Measurements from ENCODE around the gene GTF3C1. TPM values are rescaled to one million over a fixed set of nuclear protein-coding genes. Genes with fewer than 3 reads are reported as not detected.

Gene GTF3C1
- 10 to 100 TPM; 48.8 to 50.7 TPM for total RNA-seq

- peaks cover 35% of the 10 kb centered on the region for H3K4me1 Mint-ChIP-seq
- intact Hi-C loops (cut with DNase I, micrococcal nuclease) = loop anchor here in 1 of 2 experiments (1.0 to 10.0 kb wide), 4 partner anchors 28 to 1005 kb away; partner anchors contain the start of genes APOBR, CLN3, KDM8 and SGF29
- peak within 1 kb of the TSS; percentile 94 for H3K4me3 Mint-ChIP-seq
- ChIA-PET POLR2A (interaction anchor here (0.6 to 0.9 kb wide), 4 partner anchors 10 to 1474 kb away, joined by 3 to 4 read pairs (median 4); no protein-coding TSS in a partner anchor), CTCF (interaction anchor here (0.6 to 1.6 kb wide), 7 partner anchors 9 to 668 kb away, joined by 3 to 5 read pairs (median 3); no protein-coding TSS in a partner anchor)
- H3K36me3 Mint-ChIP-seq (ENCODE audit: low read depth) = peaks cover 5% of the 10 kb centered on the region
- H3K27me3 Mint-ChIP-seq = no peaks in the 10 kb centered on the region
- H3K9me3 Mint-ChIP-seq (ENCODE audit: low read depth) = no peaks in the 10 kb centered on the region
- peak within 1 kb of the TSS; percentile 81 for H3K27ac Mint-ChIP-seq
- peak; percentile 98 for ATAC-seq
- peak; percentile 100 for DNase-seq
These were observed at the start of gene GTF3C1, which contains the start of gene KATNIP for GRCh38 chr16:27549746-27550581. Gene GTF3C1 (minus strand): TSS chr16:27549913. CDS start chr16:27549890, 23 bp downstream. Gene KATNIP (plus strand): TSS chr16:27550144. CDS start chr16:27550171, 27 bp downstream.

- ATAC-seq = no peak
- Mint-ChIP-seq H3K9me3 (ENCODE audit: low read depth) (no peaks in the 10 kb centered on the region), H3K27me3 (no peaks in the 10 kb centered on the region), H3K4me3 (no peak overlapping the region), H3K36me3 (ENCODE audit: low read depth) (no peaks in the 10 kb centered on the region), H3K4me1 (no peaks in the 10 kb centered on the region), H3K27ac (no peak overlapping the region)
- intact Hi-C loops (cut with DNase I, micrococcal nuclease) = no loop called here
- CTCF ChIA-PET = no interaction called here
- POLR2A ChIA-PET = no interaction called here
- no peak for DNase-seq
These were observed 49.3 kb upstream of the GTF3C1 start for GRCh38 chr16:27598931-27599565.

DNA sequence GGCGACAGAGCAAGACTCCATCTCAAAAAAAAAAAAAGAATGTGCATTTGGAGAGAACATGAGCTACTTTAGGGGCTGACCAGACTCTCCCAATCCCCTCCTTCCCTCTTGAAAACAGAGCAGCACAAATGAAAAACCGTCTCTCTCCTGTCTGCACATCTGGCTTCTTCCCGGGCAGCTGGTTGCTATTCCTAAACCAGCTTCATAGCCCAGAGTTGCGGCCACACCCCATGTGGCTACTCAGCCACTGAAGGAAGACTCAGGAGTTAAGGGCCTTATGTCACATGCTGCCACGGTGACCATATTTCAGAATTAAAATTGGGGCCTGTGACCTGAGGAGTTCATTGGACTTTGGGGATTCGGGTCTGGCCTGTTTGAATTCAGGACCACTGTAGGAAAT lies 48.5 kb upstream of the GTF3C1 start:
- ChIA-PET CTCF (interaction anchor here (0.7 kb wide), 1 partner anchor 921 kb away, joined by 3 read pairs; no protein-coding TSS in a partner anchor), POLR2A (no interaction called here)
- ATAC-seq (no peak), DNase-seq (no peak)
- Mint-ChIP-seq H3K27me3 (no peaks in the 10 kb centered on the region), H3K9me3 (ENCODE audit: low read depth) (no peaks in the 10 kb centered on the region), H3K4me3 (no peak overlapping the region), H3K27ac (no peak overlapping the region), H3K36me3 (ENCODE audit: low read depth) (no peaks in the 10 kb centered on the region), H3K4me1 (no peaks in the 10 kb centered on the region)
- intact Hi-C loops (cut with DNase I, micrococcal nuclease) = no loop called here

DNA sequence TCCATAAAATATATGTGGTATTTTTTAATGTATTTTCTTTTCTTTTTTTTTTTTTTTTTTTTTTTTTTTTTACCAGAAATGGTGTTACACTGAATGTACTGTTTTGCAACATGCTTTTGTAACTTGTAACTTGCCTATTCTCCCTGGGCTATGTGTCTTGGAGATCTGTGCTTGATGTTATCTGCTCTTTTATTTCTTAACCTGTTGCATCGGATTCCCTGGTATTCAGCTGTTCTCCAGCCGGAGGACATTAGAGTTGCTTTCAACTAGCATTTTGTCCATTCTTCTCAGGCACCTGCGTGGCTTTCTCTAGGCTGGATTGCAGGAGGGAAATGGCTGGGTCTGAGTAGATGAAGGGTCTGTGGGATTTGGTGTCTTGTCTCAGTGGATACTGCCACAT lies 47.6 kb upstream of the GTF3C1 start:
- intact Hi-C loops (cut with DNase I, micrococcal nuclease) = no loop called here
- ATAC-seq = no peak
- no peaks in the 10 kb centered on the region for H3K4me1 Mint-ChIP-seq
- H3K36me3 Mint-ChIP-seq (ENCODE audit: low read depth) = no peaks in the 10 kb centered on the region
- H3K4me3 Mint-ChIP-seq = no peak overlapping the region
- ChIA-PET POLR2A (no interaction called here), CTCF (interaction anchor here (0.7 kb wide), 1 partner anchor 142 kb away, joined by 3 read pairs; no protein-coding TSS in a partner anchor)
- DNase-seq = no peak
- H3K27me3 Mint-ChIP-seq = no peaks in the 10 kb centered on the region
- no peak overlapping the region for H3K27ac Mint-ChIP-seq
- H3K9me3 Mint-ChIP-seq (ENCODE audit: low read depth) = no peaks in the 10 kb centered on the region

DNA sequence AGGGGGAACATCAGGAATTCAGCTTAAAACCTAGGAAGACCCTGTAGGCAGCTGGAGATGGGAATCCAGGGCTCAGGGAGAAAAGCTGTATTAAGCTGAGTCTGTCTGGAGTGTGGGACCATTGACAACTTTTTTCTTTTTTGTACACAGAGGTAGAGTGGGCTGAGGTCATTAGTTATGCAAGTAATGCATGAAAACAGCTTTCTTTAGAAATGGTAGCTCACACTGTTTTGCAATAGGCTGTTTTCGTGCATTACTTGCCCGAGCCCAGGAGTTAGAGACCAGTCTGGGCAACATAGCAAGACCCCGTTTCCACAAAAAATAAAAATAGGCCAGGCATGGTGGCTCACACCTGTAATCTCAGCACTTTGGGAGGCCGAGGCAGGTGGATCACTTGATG lies 46.7 kb upstream of the GTF3C1 start:
- no peaks in the 10 kb centered on the region for H3K9me3 Mint-ChIP-seq (ENCODE audit: low read depth)
- no peaks in the 10 kb centered on the region for H3K27me3 Mint-ChIP-seq
- no peaks in the 10 kb centered on the region for H3K4me1 Mint-ChIP-seq
- POLR2A ChIA-PET = no interaction called here
- DNase-seq = no peak
- ATAC-seq = no peak
- no peak overlapping the region for H3K27ac Mint-ChIP-seq
- H3K36me3 Mint-ChIP-seq (ENCODE audit: low read depth) = peaks cover 5% of the 10 kb centered on the region
- intact Hi-C loops (cut with DNase I, micrococcal nuclease) = no loop called here
- H3K4me3 Mint-ChIP-seq = no peak overlapping the region
- CTCF ChIA-PET = no interaction called here

DNA sequence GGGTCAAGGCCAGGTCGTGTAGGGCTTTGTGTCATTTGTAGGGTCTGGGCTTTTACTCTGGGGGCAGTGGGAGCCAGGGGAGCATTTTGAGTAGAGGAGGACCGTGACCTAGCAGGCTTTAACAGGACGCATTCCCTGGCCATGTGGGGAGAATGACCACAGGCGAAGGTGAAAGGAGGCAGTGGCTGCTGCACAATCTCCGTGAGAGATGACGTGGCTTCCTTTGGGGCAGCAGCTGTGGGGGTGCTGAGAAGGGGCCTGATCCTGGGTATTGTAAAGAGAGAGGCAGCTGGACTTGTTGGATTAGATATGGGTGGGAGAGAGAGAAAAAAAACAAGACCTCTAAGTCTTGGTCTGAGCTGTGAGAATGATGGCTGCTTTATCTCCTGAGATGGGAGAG lies 46.3 kb upstream of the GTF3C1 start:
- H3K4me1 Mint-ChIP-seq = no peaks in the 10 kb centered on the region
- DNase-seq = no peak
- ChIA-PET CTCF (no interaction called here), POLR2A (no interaction called here)
- no peak for ATAC-seq
- H3K27me3 Mint-ChIP-seq = no peaks in the 10 kb centered on the region
- H3K9me3 Mint-ChIP-seq (ENCODE audit: low read depth) = no peaks in the 10 kb centered on the region
- H3K27ac Mint-ChIP-seq = no peak overlapping the region
- H3K4me3 Mint-ChIP-seq = no peak overlapping the region
- intact Hi-C loops (cut with DNase I, micrococcal nuclease) = no loop called here
- H3K36me3 Mint-ChIP-seq (ENCODE audit: low read depth) = peaks cover 5% of the 10 kb centered on the region

GRCh38 chr16:27595475-27595874 lies 45.8 kb upstream of the GTF3C1 start:
- Mint-ChIP-seq H3K4me3 (no peak overlapping the region), H3K27ac (no peak overlapping the region), H3K27me3 (no peaks in the 10 kb centered on the region), H3K4me1 (no peaks in the 10 kb centered on the region), H3K36me3 (ENCODE audit: low read depth) (peaks cover 5% of the 10 kb centered on the region), H3K9me3 (ENCODE audit: low read depth) (no peaks in the 10 kb centered on the region)
- ChIA-PET POLR2A (no interaction called here), CTCF (no interaction called here)
- ATAC-seq (no peak), DNase-seq (no peak)
- intact Hi-C loops (cut with DNase I, micrococcal nuclease) = no loop called here

- ChIA-PET POLR2A (no interaction called here), CTCF (no interaction called here)
- Mint-ChIP-seq H3K36me3 (ENCODE audit: low read depth) (peaks cover 5% of the 10 kb centered on the region), H3K4me3 (no peak overlapping the region), H3K27me3 (no peaks in the 10 kb centered on the region), H3K4me1 (no peaks in the 10 kb centered on the region), H3K27ac (no peak overlapping the region), H3K9me3 (ENCODE audit: low read depth) (peaks cover 4% of the 10 kb centered on the region)
- no peak for ATAC-seq
- intact Hi-C loops (cut with DNase I, micrococcal nuclease) = no loop called here
- DNase-seq = no peak
These were observed 42.1 kb upstream of the GTF3C1 start for GRCh38 chr16:27591837-27592236.

- CTCF ChIA-PET = interaction anchor here (0.7 kb wide), 1 partner anchor 161 kb away, joined by 3 read pairs; no protein-coding TSS in a partner anchor
- no peaks in the 10 kb centered on the region for H3K27me3 Mint-ChIP-seq
- no peaks in the 10 kb centered on the region for H3K4me1 Mint-ChIP-seq
- no peak for ATAC-seq
- H3K36me3 Mint-ChIP-seq (ENCODE audit: low read depth) = peaks cover 23% of the 10 kb centered on the region
- intact Hi-C loops (cut with DNase I, micrococcal nuclease) = no loop called here
- peaks cover 4% of the 10 kb centered on the region for H3K9me3 Mint-ChIP-seq (ENCODE audit: low read depth)
- no peak for DNase-seq
- no peak overlapping the region for H3K27ac Mint-ChIP-seq
- no peak overlapping the region for H3K4me3 Mint-ChIP-seq
- POLR2A ChIA-PET = no interaction called here
These were observed 38.3 kb upstream of the GTF3C1 start for GRCh38 chr16:27588057-27588456.

GRCh38 chr16:27586711-27587110 lies 37.0 kb upstream of the GTF3C1 start:
- ATAC-seq = no peak
- peaks cover 4% of the 10 kb centered on the region for H3K9me3 Mint-ChIP-seq (ENCODE audit: low read depth)

GRCh38 chr16:27585200-27585599 lies 35.5 kb upstream of the GTF3C1 start:
- H3K27me3 Mint-ChIP-seq = no peaks in the 10 kb centered on the region
- ChIA-PET POLR2A (no interaction called here), CTCF (no interaction called here)
- no peak overlapping the region for H3K4me3 Mint-ChIP-seq
- intact Hi-C loops (cut with DNase I, micrococcal nuclease) = no loop called here
- H3K4me1 Mint-ChIP-seq = no peaks in the 10 kb centered on the region
- DNase-seq = no peak
- H3K9me3 Mint-ChIP-seq (ENCODE audit: low read depth) = peaks cover 4% of the 10 kb centered on the region
- H3K27ac Mint-ChIP-seq = no peak overlapping the region
- H3K36me3 Mint-ChIP-seq (ENCODE audit: low read depth) = peaks cover 30% of the 10 kb centered on the region
- no peak for ATAC-seq

More at GRCh38 chr16:27586711-27587110, 37.0 kb upstream of the GTF3C1 start:
- intact Hi-C loops (cut with DNase I, micrococcal nuclease) = no loop called here
- no peaks in the 10 kb centered on the region for H3K27me3 Mint-ChIP-seq
- no peak for DNase-seq
- H3K27ac Mint-ChIP-seq = no peak overlapping the region
- POLR2A ChIA-PET = no interaction called here
- CTCF ChIA-PET = interaction anchor here (0.6 kb wide), 1 partner anchor 568 kb away, joined by 3 read pairs; no protein-coding TSS in a partner anchor
- H3K4me3 Mint-ChIP-seq = no peak overlapping the region
- no peaks in the 10 kb centered on the region for H3K4me1 Mint-ChIP-seq
- H3K36me3 Mint-ChIP-seq (ENCODE audit: low read depth) = peaks cover 28% of the 10 kb centered on the region

DNA sequence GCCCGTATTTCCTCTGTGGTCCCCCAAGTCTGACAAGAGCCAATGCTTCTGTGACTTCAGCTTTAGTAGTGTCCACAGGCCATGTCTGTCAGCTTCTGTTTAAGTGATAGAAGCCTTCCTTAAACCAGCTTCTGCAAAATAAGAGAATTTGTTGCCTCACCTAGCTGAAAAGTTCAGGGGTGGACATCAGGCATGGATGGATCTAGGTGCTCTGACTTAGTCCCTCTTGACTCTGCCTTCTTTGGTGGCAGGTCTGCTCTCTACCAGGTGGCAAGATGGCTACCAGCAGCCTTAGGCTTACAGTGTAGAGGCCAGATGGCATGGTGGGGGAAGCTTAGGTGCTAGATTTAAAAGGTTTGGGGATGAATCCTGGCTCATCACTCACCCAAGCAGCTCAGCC lies 33.9 kb upstream of the GTF3C1 start:
- intact Hi-C loops (cut with DNase I, micrococcal nuclease) = no loop called here
- Mint-ChIP-seq H3K36me3 (ENCODE audit: low read depth) (peaks cover 30% of the 10 kb centered on the region), H3K4me3 (no peak overlapping the region), H3K9me3 (ENCODE audit: low read depth) (no peaks in the 10 kb centered on the region), H3K27me3 (no peaks in the 10 kb centered on the region), H3K27ac (no peak overlapping the region), H3K4me1 (peaks cover 6% of the 10 kb centered on the region)
- ChIA-PET CTCF (no interaction called here), POLR2A (no interaction called here)
- DNase-seq (no peak), ATAC-seq (no peak)
